ENCODE data around the gene RASSF1.

GRCh38 chr3:50375258-50375931 is 34.8 kb upstream of the RASSF1 start:
- peak; percentile 42; the same call in 1 of the 2 replicates for TF ChIP-seq CTCF (IDR thresholded peaks at IDR 0.05; ENCODE audit: low read length)
- TF ChIP-seq EZH2 (IDR thresholded peaks at IDR 0.05; ENCODE audit: borderline replicate concordance, low read length): no peak

Measured in OCI-LY1 (cell line).